ENCODE results near the gene IGF1R.

GRCh38 chr15:98777426-98777825, 129.1 kb downstream of the IGF1R start:
- TF ChIP-seq POLR2AphosphoS5 (IDR thresholded peaks at IDR 0.05; ENCODE audit: insufficient read depth in 1 of 2, low read depth in 1 of 2) (no peak), CTCF (IDR thresholded peaks at IDR 0.05) (no peak), POLR2A (IDR thresholded peaks at IDR 0.05) (no peak)
